Measurements from ENCODE around the gene PHETA1. TPM values are rescaled to one million over a fixed set of nuclear protein-coding genes. Genes with fewer than 3 reads are reported as not detected.
A peak's percentile ranks its signal among the peaks of the same experiment; 100 is the strongest.

PHETA1 gene
- polyA plus RNA-seq, 3 donors = 3.4 to 15.3 (median 4.9) TPM

DNA sequence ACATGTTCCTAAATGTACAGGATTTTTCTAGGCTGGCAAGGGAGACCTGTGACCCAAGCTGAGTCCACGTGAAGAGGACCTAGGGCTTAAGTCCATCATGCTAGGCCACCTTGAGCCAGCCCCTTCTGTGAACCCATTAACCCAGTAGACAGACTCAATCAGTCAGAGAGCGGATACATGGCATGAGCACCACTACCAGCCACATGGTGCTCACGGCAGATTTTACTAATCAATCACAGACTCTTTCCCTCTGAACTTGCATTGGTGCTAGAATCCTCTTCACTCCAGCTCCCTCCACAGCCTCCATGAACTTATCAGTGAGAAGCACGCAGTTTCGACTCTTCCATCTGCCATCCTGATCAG is 9.0 kb downstream of the PHETA1 start:
- TF ChIP-seq CTCF (IDR thresholded peaks at IDR 0.05) = no peak
- no peaks in the 10 kb centered on the region for H3K9me3 ChIP-seq (replicated peaks in 1 of 2; ENCODE audit: control insufficient read depth in 1 of 2, insufficient read depth in 1 of 2, low read length in 2 of 2)
- no peaks in the 10 kb centered on the region for H3K27me3 ChIP-seq (ENCODE audit: control insufficient read depth in 2 of 2, insufficient read depth in 2 of 2, low read length in 2 of 2)
- H3K27me3 Mint-ChIP-seq (ENCODE audit: low read depth in 3 of 3) = peaks cover 5 to 9% (median 6%) of the 10 kb centered on the region in 3 donors
- peaks cover 12 to 18% of the 10 kb centered on the region in 2 donors for H3K4me1 ChIP-seq (ENCODE audit: control insufficient read depth in 1 of 2, insufficient read depth in 2 of 2, low read length in 2 of 2)
- peak overlapping the region in 4 of 7 donors; percentile 13 to 81 (median 48) for H3K27ac Mint-ChIP-seq
- 81% methylated on average over 5 of the region's 5 CpGs for WGBS (ENCODE audit: insufficient coverage)
- no peak overlapping the region for H3K4me2 ChIP-seq (replicated peaks; ENCODE audit: extremely low read depth, low read length, poor library complexity, severe bottlenecking)
- peaks cover 27 to 35% of the 10 kb centered on the region in 2 donors for H3K36me3 Mint-ChIP-seq
- no peak overlapping the region for H3K4me3 ChIP-seq (replicated peaks in 1 of 3; ENCODE audit: low read depth in 2 of 3, low read length in 3 of 3)
- intact Hi-C loops (cut with micrococcal nuclease) = no loop called here
- peaks cover 33% of the 10 kb centered on the region for H3K4me1 Mint-ChIP-seq
- H2AFZ ChIP-seq (ENCODE audit: insufficient read depth, low read depth, low read length, poor library complexity, severe bottlenecking) = no peak overlapping the region
- H4K20me1 ChIP-seq (ENCODE audit: insufficient read depth, low read length) = peaks cover 4% of the 10 kb centered on the region
- H3K9ac ChIP-seq (ENCODE audit: insufficient read depth, low read length, poor library complexity, severe bottlenecking) = no peak overlapping the region
- H3K79me2 ChIP-seq (ENCODE audit: insufficient read depth, low read length) = no peaks in the 10 kb centered on the region
- H3K36me3 ChIP-seq (replicated peaks in 1 of 2; ENCODE audit: control insufficient read depth in 1 of 2, insufficient read depth in 2 of 2, low read length in 2 of 2) = peaks cover 16 to 32% of the 10 kb centered on the region in 2 donors
- peaks cover 0 to 2% (median 0%) of the 10 kb centered on the region in 7 donors for H3K9me3 Mint-ChIP-seq
- H3K27ac ChIP-seq (ENCODE audit: low read depth in 1 of 2, low read length in 2 of 2) = no peak overlapping the region
- H3K4me3 Mint-ChIP-seq = peak overlapping the region; percentile 13 to 80
- DNase-seq = no peak

- Mint-ChIP-seq H3K9me3 (peaks cover 0 to 5% (median 0%) of the 10 kb centered on the region in 7 donors), H3K27me3 (ENCODE audit: low read depth in 3 of 3) (peaks cover 5 to 9% (median 6%) of the 10 kb centered on the region in 3 donors), H3K4me3 (peak overlapping the region in 1 of 2 donors; percentile 80), H3K4me1 (peaks cover 33% of the 10 kb centered on the region), H3K27ac (peak overlapping the region in 5 of 7 donors; percentile 14 to 81 (median 41)), H3K36me3 (peaks cover 22 to 30% of the 10 kb centered on the region in 2 donors)
- H3K9ac ChIP-seq (ENCODE audit: insufficient read depth, low read length, poor library complexity, severe bottlenecking) = peak overlapping the region; percentile 6
- no peak for TF ChIP-seq CTCF (IDR thresholded peaks at IDR 0.05)
- H3K36me3 ChIP-seq (replicated peaks in 1 of 2; ENCODE audit: control insufficient read depth in 1 of 2, insufficient read depth in 2 of 2, low read length in 2 of 2) = peaks cover 16 to 27% of the 10 kb centered on the region in 2 donors
- H3K27me3 ChIP-seq (ENCODE audit: control insufficient read depth in 2 of 2, insufficient read depth in 2 of 2, low read length in 2 of 2) = no peaks in the 10 kb centered on the region
- no peaks in the 10 kb centered on the region for H3K9me3 ChIP-seq (replicated peaks in 1 of 2; ENCODE audit: control insufficient read depth in 1 of 2, insufficient read depth in 1 of 2, low read length in 2 of 2)
- no peak overlapping the region for H3K27ac ChIP-seq (ENCODE audit: low read depth in 1 of 2, low read length in 2 of 2)
- H3K4me3 ChIP-seq (replicated peaks in 1 of 3; ENCODE audit: low read depth in 2 of 3, low read length in 3 of 3) = no peak overlapping the region
- no peaks in the 10 kb centered on the region for H4K20me1 ChIP-seq (ENCODE audit: insufficient read depth, low read length)
- H2AFZ ChIP-seq (ENCODE audit: insufficient read depth, low read depth, low read length, poor library complexity, severe bottlenecking) = no peak overlapping the region
- DNase-seq = peak; percentile 16 to 40 (median 38)
- H3K4me1 ChIP-seq (ENCODE audit: control insufficient read depth in 1 of 2, insufficient read depth in 2 of 2, low read length in 2 of 2) = peaks cover 12 to 18% of the 10 kb centered on the region in 2 donors
- peak overlapping the region; percentile 34 for H3K4me2 ChIP-seq (replicated peaks; ENCODE audit: extremely low read depth, low read length, poor library complexity, severe bottlenecking)
- no peaks in the 10 kb centered on the region for H3K79me2 ChIP-seq (ENCODE audit: insufficient read depth, low read length)
- intact Hi-C loops (cut with micrococcal nuclease) = no loop called here
- 4% methylated on average over 7 of the region's 11 CpGs for WGBS (ENCODE audit: insufficient coverage)
Observed at GRCh38 chr12:111359231-111359913, 9.5 kb downstream of the PHETA1 start.
